ENCODE data around the gene LRP3.

LRP3 gene

GRCh38 chr19:33252418-33252962 is 58.4 kb downstream of the LRP3 start:
- Mint-ChIP-seq H3K27me3 (no peaks in the 10 kb centered on the region), H3K4me1 (no peaks in the 10 kb centered on the region), H3K36me3 (ENCODE audit: low read depth) (no peaks in the 10 kb centered on the region), H3K4me3 (no peak overlapping the region), H3K9me3 (no peaks in the 10 kb centered on the region), H3K27ac (no peak overlapping the region)
- no peak for ATAC-seq
- DNase-seq: no peak

- no peaks in the 10 kb centered on the region for H3K36me3 Mint-ChIP-seq (ENCODE audit: low read depth)
- no peaks in the 10 kb centered on the region for H3K4me1 Mint-ChIP-seq
- H3K4me3 Mint-ChIP-seq: no peak overlapping the region
- H3K27me3 Mint-ChIP-seq: no peaks in the 10 kb centered on the region
- no peak for ATAC-seq
- DNase-seq: no peak
- H3K9me3 Mint-ChIP-seq: no peaks in the 10 kb centered on the region
- H3K27ac Mint-ChIP-seq: no peak overlapping the region
Observed at GRCh38 chr19:33252971-33253370, 58.8 kb downstream of the LRP3 start.

GRCh38 chr19:33254245-33254824 is 60.2 kb downstream of the LRP3 start:
- H3K36me3 Mint-ChIP-seq (ENCODE audit: low read depth): no peaks in the 10 kb centered on the region
- H3K4me3 Mint-ChIP-seq: no peak overlapping the region
- DNase-seq (no peak), ATAC-seq (peak; percentile 22)
- no peaks in the 10 kb centered on the region for H3K4me1 Mint-ChIP-seq
- H3K9me3 Mint-ChIP-seq: no peaks in the 10 kb centered on the region
- no peak overlapping the region for H3K27ac Mint-ChIP-seq
- peaks cover under 1% of the 10 kb centered on the region for H3K27me3 Mint-ChIP-seq

- no peak for DNase-seq
- H3K4me3 Mint-ChIP-seq: no peak overlapping the region
- H3K27ac Mint-ChIP-seq: no peak overlapping the region
- H3K27me3 Mint-ChIP-seq: peaks cover 6% of the 10 kb centered on the region
- peaks cover 3% of the 10 kb centered on the region for H3K4me1 Mint-ChIP-seq
- no peaks in the 10 kb centered on the region for H3K36me3 Mint-ChIP-seq (ENCODE audit: low read depth)
- ATAC-seq: no peak
- no peaks in the 10 kb centered on the region for H3K9me3 Mint-ChIP-seq
Observed at GRCh38 chr19:33255781-33256180, 61.7 kb downstream of the LRP3 start.

GRCh38 chr19:33256261-33256660 is 62.1 kb downstream of the LRP3 start:
- ATAC-seq: no peak
- Mint-ChIP-seq H3K4me3 (no peak overlapping the region), H3K27ac (no peak overlapping the region)

GRCh38 chr19:33257828-33258227 is 63.7 kb downstream of the LRP3 start:
- H3K27ac Mint-ChIP-seq: no peak overlapping the region
- ATAC-seq (no peak), DNase-seq (no peak)
- no peak overlapping the region for H3K4me3 Mint-ChIP-seq
- H3K36me3 Mint-ChIP-seq (ENCODE audit: low read depth): no peaks in the 10 kb centered on the region
- peaks cover 17% of the 10 kb centered on the region for H3K27me3 Mint-ChIP-seq
- H3K4me1 Mint-ChIP-seq: peaks cover 12% of the 10 kb centered on the region
- no peaks in the 10 kb centered on the region for H3K9me3 Mint-ChIP-seq

More at GRCh38 chr19:33256261-33256660, 62.1 kb downstream of the LRP3 start:
- Mint-ChIP-seq H3K27me3 (peaks cover 8% of the 10 kb centered on the region), H3K36me3 (ENCODE audit: low read depth) (no peaks in the 10 kb centered on the region), H3K4me1 (peaks cover 5% of the 10 kb centered on the region), H3K9me3 (no peaks in the 10 kb centered on the region)
- no peak for DNase-seq
